IPS-18a (cell line): ENCODE data around the gene TCAP.
A peak's percentile ranks its signal among the peaks of the same experiment; 100 is the strongest.

Experiments
- H3K27ac ChIP-seq: one replicate; pipeline ENCODE4 v1.5.1; 2013; ENCODE audit warnings: low read length
- H3K27me3 ChIP-seq: one replicate; pipeline ENCODE4 v1.6.1; 2013; ENCODE audit warnings: mild to moderate bottlenecking, low read length; ENCODE audit not compliant: control insufficient read depth, insufficient read depth
- H3K36me3 ChIP-seq: one replicate; pipeline ENCODE4 v1.6.1; 2013; ENCODE audit warnings: low read depth, low read length; ENCODE audit not compliant: control insufficient read depth
- H3K4me1 ChIP-seq: one replicate; pipeline ENCODE4 v1.6.1; 2013; ENCODE audit warnings: low read depth, low read length; ENCODE audit not compliant: control insufficient read depth
- H3K4me3 ChIP-seq: one replicate; pipeline ENCODE4 v1.5.1; 2013; ENCODE audit warnings: low read length
- H3K9ac ChIP-seq: one replicate; pipeline ENCODE4 v1.6.1; 2013; ENCODE audit warnings: mild to moderate bottlenecking, low read length, moderate library complexity
- H3K9me3 ChIP-seq: one replicate; pipeline ENCODE4 v1.6.1; 2013; ENCODE audit warnings: low read depth, low read length; ENCODE audit not compliant: control insufficient read depth

Gene TCAP

DNA sequence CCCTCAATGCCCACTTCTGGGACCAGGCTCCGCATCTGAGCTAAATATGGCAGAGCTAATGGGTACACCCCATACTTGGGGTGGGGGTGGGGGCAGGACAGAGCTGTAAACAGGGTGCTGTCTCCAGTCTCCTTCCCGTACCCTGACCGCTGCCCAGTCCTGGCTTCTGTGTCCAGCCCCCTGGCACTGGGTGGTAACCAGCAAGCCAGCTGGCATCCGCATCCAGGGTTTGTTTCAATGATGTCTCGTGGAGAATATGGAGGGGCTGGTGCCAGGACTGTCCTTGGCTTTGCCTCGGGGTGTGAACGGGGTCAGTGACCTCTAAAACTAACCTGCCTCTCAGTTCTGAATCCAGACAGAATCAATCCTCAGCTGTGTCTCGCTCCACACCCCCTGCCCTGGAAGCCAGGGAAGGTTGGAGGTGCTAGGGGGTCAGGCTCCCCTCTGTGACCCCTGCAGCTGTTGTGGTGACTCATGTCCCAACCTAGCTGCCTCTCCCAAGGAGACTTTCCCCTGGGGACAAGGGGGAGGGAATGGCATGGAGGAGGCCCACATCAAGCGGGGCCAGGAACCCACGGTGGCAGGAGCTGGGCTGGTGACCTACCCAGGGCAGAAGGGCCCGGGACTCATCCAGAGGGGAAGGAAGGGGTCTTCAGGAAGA lies 1.6 kb downstream of the TCAP start:
- Histone ChIP-seq H3K4me1 (peaks cover 19% of the 10 kb centered on the region), H3K27ac (no peak overlapping the region), H3K27me3 (peaks cover 31% of the 10 kb centered on the region), H3K4me3 (no peak overlapping the region), H3K9me3 (no peaks in the 10 kb centered on the region), H3K9ac (no peak overlapping the region), H3K36me3 (no peaks in the 10 kb centered on the region)

DNA sequence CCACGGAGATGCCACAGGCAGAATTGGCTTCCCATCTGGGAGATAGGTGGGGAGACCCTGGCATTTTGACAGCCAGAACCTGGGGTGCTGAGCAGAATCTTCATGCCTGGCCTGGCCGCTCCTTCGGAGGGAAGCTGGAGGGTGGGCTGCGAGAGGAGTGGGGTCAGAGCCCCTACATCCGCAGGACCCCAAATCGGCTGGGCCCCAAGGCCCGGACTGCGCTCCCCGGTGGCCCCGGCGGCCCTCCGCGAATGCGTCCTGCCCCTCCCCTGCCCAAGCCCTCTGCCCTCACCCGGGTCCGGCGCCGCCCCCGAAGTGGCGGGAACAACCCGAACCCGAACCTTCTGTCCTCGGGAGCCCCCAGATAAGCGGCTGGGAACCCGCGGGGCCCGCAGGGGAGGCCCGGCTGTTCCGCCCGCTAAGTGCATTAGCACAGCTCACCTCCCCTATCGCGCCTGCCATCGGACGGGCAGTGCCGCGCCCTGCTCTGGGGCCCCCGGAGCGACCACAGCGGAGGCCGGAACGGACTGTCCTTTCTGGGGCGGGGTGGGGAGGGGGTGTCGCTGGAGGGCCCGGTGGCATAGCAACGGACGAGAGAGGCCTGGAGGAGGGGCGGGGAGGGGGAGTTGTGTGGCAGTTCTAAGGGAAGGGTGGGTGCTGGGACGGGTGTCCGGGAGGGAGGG lies 2.3 kb downstream of the TCAP start:
- H3K4me3 ChIP-seq = peak overlapping the region; percentile 52
- H3K9me3 ChIP-seq = no peaks in the 10 kb centered on the region
- no peak overlapping the region for H3K27ac ChIP-seq

DNA sequence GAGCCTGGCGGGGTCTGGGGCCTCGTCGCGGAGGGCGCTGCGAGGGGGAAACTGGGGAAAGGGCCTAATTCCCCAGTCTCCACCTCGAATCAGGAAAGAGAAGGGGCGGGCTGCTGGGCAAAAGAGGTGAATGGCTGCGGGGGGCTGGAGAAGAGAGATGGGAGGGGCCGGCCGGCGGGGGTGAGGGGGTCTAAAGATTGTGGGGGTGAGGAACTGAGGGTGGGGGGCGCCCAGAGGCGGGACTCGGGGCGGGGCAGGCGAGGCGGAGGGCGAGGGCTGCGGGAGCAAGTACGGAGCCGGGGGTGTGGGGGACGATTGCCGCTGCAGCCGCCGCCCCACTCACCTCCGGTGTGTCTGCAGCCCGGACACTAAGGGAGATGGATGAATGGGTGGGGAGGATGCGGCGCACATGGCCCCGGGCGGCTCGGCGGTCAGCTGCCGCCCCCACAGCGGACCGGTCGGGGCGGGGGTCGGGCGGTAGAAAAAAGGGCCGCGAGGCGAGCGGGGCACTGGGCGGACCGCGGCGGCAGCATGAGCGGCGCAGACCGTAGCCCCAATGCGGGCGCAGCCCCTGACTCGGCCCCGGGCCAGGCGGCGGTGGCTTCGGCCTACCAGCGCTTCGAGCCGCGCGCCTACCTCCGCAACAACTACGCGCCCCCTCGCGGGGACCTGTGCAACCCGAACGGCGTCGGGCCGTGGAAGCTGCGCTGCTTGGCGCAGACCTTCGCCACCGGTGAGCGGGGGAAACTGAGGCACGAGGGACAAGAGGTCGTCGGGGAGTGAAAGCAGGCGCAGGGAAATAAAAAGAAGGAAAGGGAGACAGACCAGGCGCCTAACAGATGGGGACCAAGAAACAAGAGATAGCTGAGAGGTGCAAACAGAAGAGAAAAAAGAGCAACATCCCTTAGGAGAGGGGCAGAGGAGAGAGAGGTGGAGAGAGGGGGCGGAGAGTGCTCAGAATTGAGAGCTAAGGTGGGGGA lies 3.1 kb downstream of the TCAP start, which contains the start of gene PNMT:
TSS of gene PNMT (plus strand) at position 509 of the 980 bp plus-strand sequence. CDS start at position 532, 23 bp downstream.
- Histone ChIP-seq H3K27me3 (peaks cover 31% of the 10 kb centered on the region), H3K4me3 (peak within 1 kb of the TSS; percentile 52), H3K4me1 (peaks cover 14% of the 10 kb centered on the region), H3K27ac (no peak within 1 kb of the TSS), H3K9ac (peak within 1 kb of the TSS; percentile 23), H3K9me3 (no peaks in the 10 kb centered on the region), H3K36me3 (no peaks in the 10 kb centered on the region)

More for the DNA sequence above, 2.3 kb downstream of the TCAP start:
- no peak overlapping the region for H3K9ac ChIP-seq
- no peaks in the 10 kb centered on the region for H3K36me3 ChIP-seq
- peaks cover 19% of the 10 kb centered on the region for H3K4me1 ChIP-seq
- H3K27me3 ChIP-seq = peaks cover 31% of the 10 kb centered on the region

DNA sequence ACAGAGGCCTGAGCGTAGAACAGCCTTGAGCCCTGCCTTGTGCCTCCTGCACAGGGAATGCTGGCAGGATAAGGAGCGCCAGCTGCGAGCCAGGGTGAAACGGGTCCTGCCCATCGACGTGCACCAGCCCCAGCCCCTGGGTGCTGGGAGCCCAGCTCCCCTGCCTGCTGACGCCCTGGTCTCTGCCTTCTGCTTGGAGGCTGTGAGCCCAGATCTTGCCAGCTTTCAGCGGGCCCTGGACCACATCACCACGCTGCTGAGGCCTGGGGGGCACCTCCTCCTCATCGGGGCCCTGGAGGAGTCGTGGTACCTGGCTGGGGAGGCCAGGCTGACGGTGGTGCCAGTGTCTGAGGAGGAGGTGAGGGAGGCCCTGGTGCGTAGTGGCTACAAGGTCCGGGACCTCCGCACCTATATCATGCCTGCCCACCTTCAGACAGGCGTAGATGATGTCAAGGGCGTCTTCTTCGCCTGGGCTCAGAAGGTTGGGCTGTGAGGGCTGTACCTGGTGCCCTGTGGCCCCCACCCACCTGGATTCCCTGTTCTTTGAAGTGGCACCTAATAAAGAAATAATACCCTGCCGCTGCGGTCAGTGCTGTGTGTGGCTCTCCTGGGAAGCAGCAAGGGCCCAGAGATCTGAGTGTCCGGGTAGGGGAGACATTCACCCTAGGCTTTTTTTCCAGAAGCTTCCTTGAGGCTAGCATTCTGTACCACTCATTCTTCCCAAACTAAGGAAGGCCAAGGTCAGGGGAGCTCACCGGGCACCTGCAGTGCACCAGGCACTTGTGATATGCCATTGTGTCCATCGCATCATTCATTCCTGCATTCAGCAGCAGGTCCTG lies 5.0 kb downstream of the TCAP start:
- Histone ChIP-seq H3K36me3 (no peaks in the 10 kb centered on the region), H3K4me3 (no peak overlapping the region), H3K9ac (no peak overlapping the region), H3K9me3 (no peaks in the 10 kb centered on the region), H3K27ac (no peak overlapping the region), H3K27me3 (peaks cover 31% of the 10 kb centered on the region), H3K4me1 (peaks cover 5% of the 10 kb centered on the region)

DNA sequence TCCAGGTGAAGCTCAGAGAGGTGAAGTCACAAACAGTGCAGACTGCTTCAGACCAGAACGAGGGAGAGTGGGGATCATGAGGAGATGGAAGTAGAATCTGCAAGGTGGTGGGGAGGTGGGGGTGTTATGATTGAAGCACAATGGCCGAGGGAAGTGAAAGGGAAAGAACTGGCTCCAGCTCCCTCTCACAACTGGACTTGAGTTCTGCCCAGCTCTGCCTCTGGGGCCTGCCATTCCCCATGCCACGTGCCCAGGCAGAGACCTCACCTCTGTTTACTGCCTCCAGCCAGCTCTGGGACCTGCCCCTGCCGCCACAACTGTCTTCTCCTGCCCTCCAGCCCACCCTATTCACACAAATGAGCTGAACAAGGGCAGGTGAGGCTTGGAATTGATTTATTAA lies 5.6 kb downstream of the TCAP start:
- peaks cover 8% of the 10 kb centered on the region for H3K4me1 ChIP-seq
- H3K36me3 ChIP-seq = no peaks in the 10 kb centered on the region
- H3K9me3 ChIP-seq = no peaks in the 10 kb centered on the region
- H3K9ac ChIP-seq = no peak overlapping the region
- no peak overlapping the region for H3K27ac ChIP-seq
- H3K4me3 ChIP-seq = no peak overlapping the region
- H3K27me3 ChIP-seq = peaks cover 31% of the 10 kb centered on the region

GRCh38 chr17:39671651-39672521 lies 6.7 kb downstream of the TCAP start:
- H3K4me1 ChIP-seq = peaks cover 7% of the 10 kb centered on the region
- no peaks in the 10 kb centered on the region for H3K36me3 ChIP-seq
- no peak overlapping the region for H3K4me3 ChIP-seq
- no peak overlapping the region for H3K27ac ChIP-seq
- H3K9me3 ChIP-seq = no peaks in the 10 kb centered on the region
- peaks cover 19% of the 10 kb centered on the region for H3K27me3 ChIP-seq
- H3K9ac ChIP-seq = no peak overlapping the region

- Histone ChIP-seq H3K27ac (no peak overlapping the region), H3K36me3 (no peaks in the 10 kb centered on the region), H3K9me3 (no peaks in the 10 kb centered on the region), H3K4me1 (peaks cover 3% of the 10 kb centered on the region), H3K9ac (no peak overlapping the region), H3K4me3 (no peak overlapping the region), H3K27me3 (peaks cover 11% of the 10 kb centered on the region)
These were observed 7.6 kb downstream of the TCAP start for GRCh38 chr17:39672522-39673334.

GRCh38 chr17:39673335-39674081 lies 8.4 kb downstream of the TCAP start:
- H3K9ac ChIP-seq = no peak overlapping the region
- peaks cover 3% of the 10 kb centered on the region for H3K4me1 ChIP-seq
- H3K9me3 ChIP-seq = no peaks in the 10 kb centered on the region

DNA sequence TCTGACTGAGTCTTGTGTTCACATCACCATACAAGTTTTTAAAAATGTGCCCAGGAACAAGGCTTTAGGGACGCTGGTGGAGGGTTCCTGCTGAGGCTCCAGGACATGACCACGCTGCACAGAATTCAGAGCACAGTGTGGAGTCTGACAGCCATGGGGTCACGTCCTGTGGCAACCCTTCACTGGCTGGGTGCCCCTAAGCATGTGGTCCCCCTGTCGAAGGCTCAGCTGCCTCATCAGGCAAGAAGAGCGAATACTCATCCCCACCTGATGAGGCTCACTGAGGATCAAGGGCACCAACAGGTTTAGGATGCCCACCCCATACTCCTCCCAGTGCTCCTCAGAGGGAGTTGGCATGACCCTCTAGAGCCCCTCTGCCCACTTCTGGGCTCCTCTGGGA lies 9.0 kb downstream of the TCAP start:
- no peaks in the 10 kb centered on the region for H3K9me3 ChIP-seq
- H3K27ac ChIP-seq = no peak overlapping the region
- H3K4me3 ChIP-seq = no peak overlapping the region
- H3K27me3 ChIP-seq = peaks cover 3% of the 10 kb centered on the region
- H3K9ac ChIP-seq = no peak overlapping the region
- H3K4me1 ChIP-seq = peaks cover 3% of the 10 kb centered on the region
- H3K36me3 ChIP-seq = no peaks in the 10 kb centered on the region

More at GRCh38 chr17:39673335-39674081, 8.4 kb downstream of the TCAP start:
- Histone ChIP-seq H3K27me3 (peaks cover 7% of the 10 kb centered on the region), H3K27ac (no peak overlapping the region), H3K4me3 (no peak overlapping the region), H3K36me3 (no peaks in the 10 kb centered on the region)
